CD4-positive, alpha-beta T cell treated with Interleukin-12 subunit alpha and Interleukin-12 subunit beta, for 1 hour (primary cell): ENCODE results near the gene SLC25A13.

Experiments
- DNase-seq: peaks from one replicate; pipeline ENCODE4 v3.0.0-alpha.2; 2020

Gene SLC25A13

DNA sequence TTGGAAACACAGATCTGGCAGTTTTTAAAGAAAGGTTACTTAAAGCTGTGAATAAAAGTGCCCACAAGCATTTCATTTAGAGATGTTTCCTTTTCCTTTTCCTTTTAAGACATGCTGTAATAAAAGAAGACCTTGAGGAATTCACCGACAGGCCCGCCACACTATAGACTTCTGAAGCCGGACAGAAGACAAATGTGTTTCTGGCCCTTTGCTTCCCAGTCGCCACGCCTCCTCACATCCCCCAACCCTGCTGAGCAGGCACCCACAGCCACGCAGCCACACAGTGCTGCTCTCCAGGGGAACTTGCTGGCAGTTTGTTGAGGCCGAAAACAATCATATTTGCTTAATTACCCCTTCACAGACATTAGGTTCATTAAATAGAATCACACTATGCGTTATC lies 83.4 kb downstream of the SLC25A13 start:
- DNase-seq = no peak

DNA sequence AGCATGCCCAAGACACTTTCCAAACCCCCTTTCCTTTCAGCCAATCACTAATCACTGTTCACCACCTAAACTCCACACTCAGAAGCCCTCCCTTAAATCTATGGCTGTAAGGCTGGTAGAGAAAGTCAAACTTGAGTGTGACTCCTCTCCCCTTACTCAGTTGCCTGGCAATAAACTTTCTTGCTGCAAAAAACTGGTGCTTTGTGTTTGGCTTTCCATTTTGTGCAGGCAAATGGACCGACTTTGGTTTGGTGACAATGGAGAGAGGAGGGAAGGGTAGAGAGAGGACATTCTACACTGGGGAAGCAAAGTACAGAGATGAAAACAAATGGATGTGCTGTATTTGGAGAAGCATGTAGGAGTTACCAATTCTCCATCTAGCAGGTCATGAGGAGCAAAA lies 84.9 kb downstream of the SLC25A13 start:
- DNase-seq = no peak

DNA sequence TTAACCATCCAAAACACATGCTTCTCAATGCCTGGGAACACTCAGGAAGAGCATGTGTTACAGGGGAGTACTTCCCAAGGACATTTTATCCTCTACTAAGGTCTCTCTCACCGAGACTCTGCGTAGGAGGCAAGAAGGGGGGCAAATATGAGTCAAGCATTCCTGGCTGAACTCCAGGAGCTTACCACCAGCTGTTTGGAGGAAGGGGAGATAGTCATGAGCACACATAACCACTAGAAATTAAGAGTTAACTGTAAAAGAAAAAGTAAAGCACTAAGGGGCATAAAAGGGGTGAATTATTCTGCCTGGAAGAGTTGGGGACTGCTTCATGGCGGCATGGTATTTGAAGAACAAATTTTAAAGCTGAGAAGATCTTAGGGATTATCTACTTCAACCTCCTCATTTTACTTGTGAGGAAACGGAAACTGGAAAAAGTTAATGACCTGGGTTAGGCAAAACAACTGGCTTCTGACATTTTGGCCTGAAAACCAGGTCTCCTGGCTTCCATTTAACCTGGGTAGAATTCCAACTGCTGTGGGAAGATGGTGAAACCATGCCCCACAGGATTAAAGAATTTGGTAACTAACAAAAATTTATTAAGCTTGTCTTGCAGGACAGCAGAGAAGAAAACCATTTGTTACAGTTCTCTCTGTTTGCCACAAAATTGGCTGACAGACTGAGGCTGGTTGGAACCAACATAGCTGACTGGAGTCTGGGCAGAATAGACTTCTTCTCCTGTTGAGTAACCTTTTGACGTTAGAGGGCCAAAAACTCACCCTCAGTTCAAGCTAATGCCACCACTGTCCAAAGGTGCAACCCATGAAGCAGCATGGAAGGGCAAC lies 85.5 kb downstream of the SLC25A13 start:
- no peak for DNase-seq

DNA sequence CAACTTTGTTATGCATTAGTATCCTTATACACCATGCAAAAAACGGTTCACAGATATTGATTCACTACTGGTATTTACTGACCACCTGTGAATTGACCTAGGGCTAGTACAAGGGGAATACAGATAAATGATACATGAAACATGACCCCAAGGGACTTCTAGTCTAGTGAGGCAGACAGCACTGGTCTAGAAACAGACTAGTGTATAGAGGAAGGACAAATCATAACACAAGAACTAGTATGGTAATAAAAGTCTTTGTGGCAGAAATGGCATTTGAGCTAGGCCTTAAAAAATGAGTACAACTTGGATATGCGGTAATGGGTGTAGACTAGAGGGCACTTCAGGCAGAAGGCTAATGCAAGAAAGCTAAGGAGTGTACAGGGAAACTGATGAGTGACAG lies 86.6 kb downstream of the SLC25A13 start:
- no peak for DNase-seq

DNA sequence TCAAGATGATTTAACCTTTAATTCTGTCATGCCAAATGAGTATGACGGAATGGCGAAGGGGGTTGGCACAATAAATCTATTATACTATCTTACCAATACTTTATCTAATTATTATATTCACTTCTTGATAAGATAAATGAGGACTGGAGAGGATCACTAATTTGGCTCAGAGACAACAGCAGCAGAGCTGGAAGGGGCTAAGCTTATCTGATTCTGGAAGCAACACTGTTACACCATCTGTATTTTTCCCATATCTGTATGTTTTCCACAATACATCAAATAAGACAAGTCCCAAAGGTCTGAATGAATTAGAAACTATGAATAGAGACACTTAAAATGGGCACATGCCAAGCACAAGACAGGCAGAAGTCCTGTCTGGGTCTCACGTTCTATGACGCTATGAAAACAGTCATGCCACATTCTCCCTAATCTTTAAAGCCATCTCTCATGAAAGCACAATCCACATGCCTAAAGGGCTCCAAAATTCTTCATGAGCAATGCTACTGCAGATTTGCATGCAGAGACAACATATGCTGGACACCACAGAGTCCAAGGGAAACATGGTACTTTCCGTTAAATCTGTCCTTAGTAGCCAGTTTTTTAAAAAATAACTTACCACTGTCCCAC lies 88.3 kb downstream of the SLC25A13 start:
- DNase-seq = no peak

DNA sequence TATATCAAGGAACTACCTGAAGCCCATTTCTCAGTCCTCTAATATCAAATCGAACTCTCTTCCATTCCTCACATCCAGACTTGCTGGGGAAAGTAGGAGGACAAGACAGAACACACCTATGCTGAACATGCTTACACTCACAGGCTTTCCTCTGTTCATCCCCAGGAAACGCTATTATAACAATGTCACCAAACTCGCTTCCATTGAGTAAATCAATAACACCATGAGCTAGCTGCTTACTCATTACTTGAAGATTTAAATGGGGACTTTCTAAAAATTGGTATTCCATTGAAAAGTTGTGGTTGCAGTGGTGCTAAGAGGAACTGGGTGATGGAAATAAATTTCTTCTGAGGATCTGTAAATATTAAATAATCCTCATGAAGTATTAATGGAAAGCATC lies 88.8 kb downstream of the SLC25A13 start:
- no peak for DNase-seq

DNA sequence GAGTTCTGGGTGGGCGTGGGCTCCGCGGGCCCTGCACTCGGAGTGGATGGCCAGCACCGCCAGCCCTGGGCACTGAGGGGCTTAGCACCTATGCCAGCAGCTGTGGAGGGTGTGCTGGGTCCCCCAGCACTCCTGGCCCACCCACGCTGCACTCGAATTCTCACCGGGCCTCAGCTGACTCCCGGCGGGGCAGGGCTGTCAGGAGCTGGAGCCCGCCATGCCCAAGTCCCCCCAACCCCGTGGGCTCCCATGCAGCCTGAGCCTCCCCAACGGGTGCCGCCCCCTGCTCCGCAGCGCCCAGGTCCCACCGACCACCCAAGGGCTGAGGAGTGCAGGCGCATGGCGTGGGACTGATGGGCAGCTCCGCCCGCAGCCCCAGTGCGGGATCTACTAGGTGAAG lies 93.1 kb downstream of the SLC25A13 start:
- no peak for DNase-seq

DNA sequence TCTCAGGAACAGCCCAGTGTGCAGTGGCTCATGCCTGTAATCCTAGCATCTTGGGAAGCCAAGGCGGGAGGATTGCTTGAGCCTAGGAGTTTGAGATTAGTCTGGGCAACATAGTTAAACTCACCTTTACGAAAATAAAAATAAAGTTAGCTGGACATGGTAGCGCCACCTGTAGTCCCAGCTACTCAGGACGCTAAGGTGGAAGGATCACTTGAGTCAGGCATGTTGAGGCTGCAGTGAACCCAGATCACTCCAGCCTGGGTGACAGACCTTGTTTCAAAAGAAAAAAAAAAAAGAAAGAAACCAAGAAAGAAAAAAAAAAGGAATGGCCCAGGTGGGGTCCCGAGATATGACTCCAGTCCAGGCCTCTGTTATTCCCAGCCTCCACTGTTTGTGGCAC lies 96.6 kb downstream of the SLC25A13 start:
- no peak for DNase-seq

DNA sequence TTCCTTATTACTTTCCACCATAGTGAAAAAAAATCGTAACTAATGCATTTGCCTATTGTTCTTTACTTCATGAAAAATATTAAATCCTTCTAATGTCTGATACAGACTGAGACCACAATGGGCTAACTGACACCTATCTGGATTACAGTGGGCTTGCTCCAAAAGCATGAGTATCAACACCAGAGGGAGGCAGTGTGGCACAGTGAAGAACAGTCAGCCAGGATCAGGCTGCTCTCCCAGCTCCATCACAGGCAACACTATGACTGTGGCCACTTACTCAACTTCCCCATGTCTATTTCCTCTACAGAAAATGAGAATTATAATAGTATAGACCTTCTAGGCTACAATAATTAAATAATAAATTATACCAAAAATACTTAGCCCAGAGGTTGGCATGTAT lies 97.2 kb downstream of the SLC25A13 start:
- DNase-seq = no peak

DNA sequence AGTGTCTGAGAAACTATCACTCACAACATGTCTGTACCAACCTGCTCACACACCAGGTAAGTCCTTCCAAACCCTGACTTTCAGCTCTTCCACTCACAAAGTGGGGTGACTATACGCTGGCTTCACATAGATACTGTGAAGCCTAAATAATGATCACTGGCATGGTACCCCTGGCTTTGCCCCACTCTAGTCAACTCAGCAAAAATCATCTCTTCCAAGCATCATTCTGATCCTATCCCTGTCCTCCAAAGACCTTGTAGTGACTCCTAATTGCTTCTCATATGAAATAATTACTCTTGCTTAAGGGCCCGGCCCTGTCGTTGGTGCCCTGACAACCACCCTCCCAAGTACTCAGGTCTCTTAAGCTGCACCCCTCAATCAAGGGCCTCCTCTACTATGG lies 97.8 kb downstream of the SLC25A13 start:
- no peak for DNase-seq

DNA sequence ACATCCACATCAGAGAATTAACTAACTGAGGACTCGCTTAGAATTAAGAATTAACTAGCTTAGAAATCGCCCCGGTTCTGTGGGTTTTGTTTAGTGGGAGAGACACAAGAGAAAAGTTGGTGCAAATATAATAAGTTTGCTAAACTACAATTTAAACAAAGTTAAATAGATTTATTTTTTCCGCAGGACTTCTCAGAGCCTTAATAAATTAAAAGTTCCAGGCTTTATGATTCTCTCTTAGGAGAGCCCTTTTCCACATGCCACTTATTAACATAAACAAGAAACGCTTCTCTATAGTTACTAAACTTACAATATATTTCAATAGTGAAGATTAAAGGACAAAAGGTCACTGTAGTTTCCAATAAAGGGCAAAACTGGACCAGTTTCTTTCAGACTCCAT lies 100.0 kb downstream of the SLC25A13 start:
- DNase-seq = no peak

DNA sequence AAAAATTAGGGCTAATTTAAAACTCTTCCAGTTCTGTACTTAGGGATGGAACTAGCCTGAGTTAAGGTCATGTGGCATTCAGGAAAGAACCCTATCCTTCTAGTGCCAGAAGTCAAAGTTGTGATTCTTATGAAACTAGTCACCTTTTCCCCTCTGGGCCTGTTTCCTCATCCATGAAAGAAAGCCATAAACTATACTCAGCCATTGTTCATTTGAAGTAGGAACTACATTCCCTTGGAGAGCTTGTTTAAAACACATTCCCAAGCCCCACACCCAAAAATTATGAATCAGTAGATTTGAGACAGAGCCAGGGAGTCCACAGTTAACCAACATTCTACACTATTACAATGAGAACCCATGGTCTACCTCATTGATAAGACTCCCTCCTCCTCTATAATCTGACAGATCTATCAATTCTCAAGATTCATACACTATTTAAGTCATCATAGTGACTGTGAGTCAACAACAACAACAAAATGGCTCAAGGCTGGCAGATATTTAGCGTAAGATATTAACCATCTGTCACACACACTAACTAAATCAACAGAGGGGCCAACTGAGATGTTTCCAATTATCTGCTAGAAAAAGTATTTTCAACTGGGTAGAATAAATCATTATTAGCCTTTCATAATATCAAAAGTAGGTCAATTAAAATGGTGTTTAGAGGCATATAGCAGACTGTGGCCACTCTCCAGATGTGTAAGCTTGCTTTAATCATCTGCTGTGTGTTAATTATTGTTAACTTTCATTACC lies 102.3 kb downstream of the SLC25A13 start:
- no peak for DNase-seq

DNA sequence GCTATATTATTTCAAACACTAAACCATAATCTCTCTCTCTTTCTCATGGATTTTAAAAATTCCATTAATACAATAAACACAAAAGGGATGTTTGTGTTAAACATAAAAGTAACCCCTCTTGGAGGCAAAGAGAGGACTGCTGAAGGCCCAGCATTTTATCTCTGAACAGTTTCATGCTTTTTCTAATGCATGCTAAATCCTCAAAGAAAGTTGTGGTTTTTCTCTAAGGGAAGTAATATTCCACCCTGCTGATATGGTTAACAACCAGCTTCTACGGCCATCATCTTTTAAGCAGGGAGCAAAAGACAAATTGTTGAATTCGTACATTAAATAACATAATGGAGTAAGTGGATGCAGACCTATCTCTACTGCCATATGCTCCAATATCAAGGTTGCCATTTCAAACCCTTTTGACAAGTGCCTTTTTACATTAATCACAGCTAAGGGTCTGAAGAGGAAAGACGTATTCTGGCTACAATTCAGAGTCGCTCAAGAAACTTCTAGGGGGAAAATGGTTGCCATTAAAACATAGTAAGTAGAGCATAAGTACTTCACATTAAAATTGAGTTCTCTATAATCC lies 103.1 kb downstream of the SLC25A13 start:
- DNase-seq = no peak

DNA sequence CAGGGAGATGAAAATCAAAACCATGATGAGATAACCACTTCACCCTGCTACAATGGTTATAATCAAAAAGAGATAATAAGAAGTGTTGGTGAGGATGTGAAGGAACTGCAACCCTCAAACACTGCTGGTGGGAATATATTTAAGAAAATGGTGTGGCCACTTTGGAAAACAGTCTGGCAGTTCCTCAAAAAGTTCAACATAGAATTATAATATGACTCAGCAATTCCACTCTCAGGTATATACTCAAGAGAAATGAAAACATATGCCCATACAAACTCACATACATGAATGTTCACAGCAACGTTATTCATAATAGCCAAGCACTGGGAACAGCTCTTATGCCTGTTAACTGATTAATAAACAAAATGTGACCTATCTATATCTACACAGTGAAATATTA lies 104.8 kb downstream of the SLC25A13 start:
- no peak for DNase-seq

DNA sequence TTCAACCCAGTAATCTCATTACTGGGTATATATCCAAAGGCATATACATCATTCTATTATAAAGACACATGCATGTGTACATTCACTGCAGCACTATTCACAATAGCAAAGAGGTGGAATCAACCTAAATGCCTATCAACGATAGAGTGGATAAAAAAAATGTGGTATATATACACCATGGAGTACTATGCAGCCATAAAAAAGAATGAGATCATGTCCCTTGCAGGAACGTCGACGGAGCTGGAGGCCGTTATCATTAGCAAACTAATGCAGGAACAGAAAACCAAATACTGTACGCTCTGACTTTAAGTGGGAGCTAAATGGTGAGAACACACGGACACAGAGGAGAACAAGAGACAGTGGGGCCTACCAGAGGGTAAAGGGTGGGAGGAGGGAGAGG lies 105.5 kb downstream of the SLC25A13 start:
- no peak for DNase-seq

DNA sequence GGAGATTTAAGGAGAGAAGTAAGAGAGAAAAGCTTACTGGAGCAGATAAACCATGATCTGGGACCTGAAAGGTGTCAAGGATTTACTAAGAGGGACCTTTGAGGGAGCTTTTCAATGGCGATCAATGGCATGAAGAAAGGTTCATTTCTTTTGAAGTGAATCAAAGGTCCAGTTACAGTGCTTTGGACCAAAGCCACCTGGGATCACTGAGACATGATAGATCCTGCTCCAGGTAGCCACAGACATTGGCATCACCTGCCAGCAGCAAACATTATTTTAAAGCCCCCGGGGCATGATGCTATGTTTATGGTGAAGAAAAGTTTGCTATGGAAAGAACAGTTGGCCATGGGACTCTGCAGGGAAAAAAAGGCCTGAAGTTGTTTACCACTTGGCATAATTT lies 109.4 kb downstream of the SLC25A13 start:
- no peak for DNase-seq

DNA sequence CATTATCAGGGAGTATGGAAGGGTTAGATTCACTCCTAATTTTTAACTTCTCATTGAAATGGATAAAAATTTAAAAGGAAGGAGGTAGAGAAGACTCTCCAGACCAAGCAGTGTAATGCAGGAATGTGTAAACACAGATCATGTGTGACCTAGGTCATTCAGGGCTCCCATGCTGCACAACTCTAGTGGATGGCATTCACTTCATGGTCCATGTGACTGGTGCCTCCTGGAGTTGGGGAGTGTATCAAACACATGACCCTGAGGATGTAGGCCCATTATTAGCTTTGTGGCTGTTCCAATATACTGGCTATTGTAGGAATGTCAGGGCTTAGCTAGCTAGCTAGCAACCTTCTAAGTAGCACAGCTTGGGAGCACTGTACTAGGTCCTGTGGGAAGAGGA lies 109.9 kb downstream of the SLC25A13 start:
- DNase-seq = no peak

DNA sequence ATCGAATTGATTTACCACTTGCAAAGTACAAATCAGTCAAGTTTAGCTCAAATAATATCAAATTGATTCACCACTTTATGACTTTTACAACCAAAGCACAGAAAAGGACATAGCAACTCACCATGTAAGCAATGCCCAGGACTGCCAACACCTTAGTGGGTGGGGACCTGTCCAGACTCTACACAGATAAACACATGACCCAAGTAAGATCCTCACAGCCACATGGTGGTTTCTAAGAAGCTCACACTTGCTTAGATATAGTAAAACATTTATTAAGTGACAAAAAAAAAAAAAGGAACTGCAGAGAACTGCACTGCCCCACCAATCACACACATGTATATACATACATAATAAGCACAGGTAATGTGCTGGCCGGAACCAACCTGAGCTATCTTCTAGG lies 116.2 kb downstream of the SLC25A13 start:
- DNase-seq = no peak

DNA sequence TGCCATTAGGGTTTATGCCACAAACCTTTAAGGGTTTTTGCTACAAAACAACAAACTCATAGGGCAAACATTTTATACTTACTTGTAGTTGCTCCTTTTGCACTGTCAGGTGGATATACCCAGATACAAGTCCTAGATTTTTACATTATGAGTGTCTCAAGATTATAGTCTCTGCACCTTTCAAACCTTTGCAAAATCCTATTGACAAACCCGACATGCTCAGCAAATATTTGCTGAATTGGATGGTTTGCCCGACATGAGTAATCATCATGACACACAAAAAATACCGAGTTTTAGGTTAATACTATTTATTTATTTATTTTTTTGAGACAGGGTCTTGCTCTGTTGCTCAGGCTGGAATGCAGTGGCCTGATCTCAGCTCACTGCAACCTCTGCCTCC lies 117.3 kb downstream of the SLC25A13 start:
- no peak for DNase-seq

DNA sequence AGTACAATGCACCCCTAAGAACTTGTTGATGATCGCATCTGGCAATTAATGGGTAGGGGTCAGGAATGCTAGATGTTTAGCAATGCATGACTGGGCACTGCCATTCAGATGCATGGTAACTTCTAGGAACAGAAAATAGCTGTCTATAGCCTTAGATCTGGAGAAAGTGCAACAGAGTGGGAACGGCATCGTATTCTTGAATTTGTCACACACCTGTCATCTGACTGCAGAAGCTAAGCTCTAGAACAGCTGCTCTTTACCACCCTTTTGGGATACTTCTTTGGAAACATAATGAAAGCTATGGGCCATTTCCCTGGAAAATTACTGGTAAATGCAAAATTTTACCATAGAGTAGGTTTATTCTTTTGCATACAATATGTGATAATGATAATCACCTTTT lies 118.1 kb downstream of the SLC25A13 start:
- DNase-seq = no peak

DNA sequence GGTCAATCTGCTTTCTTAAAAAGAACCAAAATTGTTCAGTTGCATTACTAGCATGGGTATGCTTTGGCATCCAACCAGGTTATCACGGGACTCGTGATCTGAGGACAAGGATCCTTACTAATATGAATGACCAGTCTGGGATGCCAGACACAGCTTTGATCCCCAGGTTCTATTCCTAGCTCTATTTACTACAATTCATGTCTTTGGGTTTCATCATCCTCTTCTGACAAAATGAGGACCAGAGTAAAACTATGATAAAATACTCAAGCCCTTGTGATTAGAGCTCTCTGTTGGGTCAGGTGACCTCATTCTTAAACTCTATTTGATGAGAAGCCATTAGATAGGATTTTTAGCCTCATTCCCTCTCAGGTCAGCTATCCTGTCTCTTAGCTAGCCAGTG lies 119.8 kb downstream of the SLC25A13 start:
- no peak for DNase-seq

DNA sequence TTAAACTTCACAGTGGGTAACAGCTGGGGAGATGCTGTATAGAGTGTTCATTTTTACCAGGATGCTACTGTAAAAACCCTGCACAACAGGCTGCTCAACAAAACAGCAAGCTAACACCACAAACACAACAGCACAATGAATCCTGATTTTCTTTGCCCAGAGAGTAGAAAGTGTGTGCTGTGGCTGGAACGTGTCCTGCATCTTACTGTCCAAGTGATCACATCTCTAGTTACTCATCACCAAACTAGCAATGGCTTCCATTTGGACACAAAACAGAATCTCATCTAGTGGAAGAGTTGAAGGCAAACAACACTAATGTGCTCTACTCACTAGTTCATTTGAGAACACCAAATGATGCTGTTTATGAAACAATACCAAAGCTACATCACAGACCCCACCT lies 121.2 kb downstream of the SLC25A13 start:
- DNase-seq = no peak

DNA sequence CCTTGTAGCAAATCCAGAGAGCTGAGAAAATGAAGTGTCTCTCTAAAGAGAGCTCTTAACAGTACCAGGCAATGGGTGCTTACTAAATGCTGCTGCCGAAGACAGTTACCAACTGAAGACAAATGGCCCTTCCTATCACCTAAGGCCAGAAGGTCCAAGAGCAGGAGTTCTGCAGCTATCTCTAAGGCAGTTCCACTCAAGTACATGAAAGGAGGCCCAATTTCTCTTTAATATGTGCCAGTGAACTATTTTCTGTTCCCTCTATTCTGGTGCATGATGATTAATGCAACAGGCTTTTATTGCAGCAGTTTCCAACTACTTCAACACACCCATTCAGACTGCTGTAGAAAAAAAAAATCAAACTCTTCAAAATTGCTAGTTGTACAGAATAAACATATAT lies 122.5 kb downstream of the SLC25A13 start:
- no peak for DNase-seq
